HFFc6 (cell line): ENCODE data around the gene MYH6. TPM values are rescaled to one million over a fixed set of nuclear protein-coding genes. Genes with fewer than 3 reads are reported as not detected.

Source experiments
- DNase-seq: peaks from one replicate; pipeline ENCODE4 v3.0.0-alpha.2; 2018
- H3K27ac Mint-ChIP-seq: 2 replicates; pipeline ENCODE4 v1.8.0; 2020; ENCODE audit warnings: mild to moderate bottlenecking, mixed read lengths
- H3K27me3 Mint-ChIP-seq: 2 replicates; pipeline ENCODE4 v1.8.0; 2021; ENCODE audit warnings: mild to moderate bottlenecking, moderate library complexity, mixed read lengths; ENCODE audit not compliant: insufficient read depth
- H3K36me3 Mint-ChIP-seq: 2 replicates; pipeline ENCODE4 v1.8.0; 2021; ENCODE audit warnings: low read depth, mixed read lengths
- H3K4me1 Mint-ChIP-seq: 2 replicates; pipeline ENCODE4 v1.8.0; 2020; ENCODE audit warnings: low read depth, mixed read lengths
- H3K4me3 Mint-ChIP-seq: 2 replicates; pipeline ENCODE4 v1.8.0; 2020; ENCODE audit warnings: mild to moderate bottlenecking, moderate library complexity, mixed read lengths
- H3K9me3 Mint-ChIP-seq: 2 replicates; pipeline ENCODE4 v1.8.0; 2020; ENCODE audit warnings: mild to moderate bottlenecking, mixed read lengths
- CTCF ChIP-seq: fragments of 200-600 bp; sonication (generic); IDR thresholded peaks from 2 replicates; pipeline ENCODE4 v1.5.0; 2021; ENCODE audit warnings: antibody characterized with exemption, mild to moderate bottlenecking
- total RNA-seq, 6 experiments: library from RNA; stranded (reverse); fragmentation: NEBNext Ultra II Directional; extraction: Animal tissue kit (Norgen Biotek cat#: 25700); gene quantifications; 2 replicates in 1 of 6; 3 replicates in 5 of 6; pipeline ENCODE4 v1.2.3, GENCODE V29; 2021

MYH6 gene
- total RNA-seq, 6 experiments from 2014 or later, result not detected

GRCh38 chr14:23409475-23409874, 1.4 kb upstream of the MYH6 start:
- peaks cover 70% of the 10 kb centered on the region for H3K27me3 Mint-ChIP-seq

GRCh38 chr14:23408307-23408630, 196 bp upstream of the MYH6 start:
- no peaks in the 10 kb centered on the region for H3K9me3 Mint-ChIP-seq
- no peak overlapping the region for H3K4me3 Mint-ChIP-seq
- H3K4me1 Mint-ChIP-seq, result no peaks in the 10 kb centered on the region
- H3K27ac Mint-ChIP-seq, result no peak overlapping the region
- no peaks in the 10 kb centered on the region for H3K36me3 Mint-ChIP-seq
- no peak for DNase-seq
- no peak for TF ChIP-seq CTCF
- peaks cover 72% of the 10 kb centered on the region for H3K27me3 Mint-ChIP-seq

More at GRCh38 chr14:23409475-23409874, 1.4 kb upstream of the MYH6 start:
- Mint-ChIP-seq H3K4me3 (no peak overlapping the region), H3K9me3 (no peaks in the 10 kb centered on the region), H3K4me1 (no peaks in the 10 kb centered on the region), H3K36me3 (no peaks in the 10 kb centered on the region), H3K27ac (no peak overlapping the region)
- TF ChIP-seq CTCF, result no peak
- no peak for DNase-seq

GRCh38 chr14:23406725-23407355, 1.2 kb downstream of the MYH6 start:
- DNase-seq, result no peak
- Mint-ChIP-seq H3K27ac (no peak overlapping the region), H3K4me1 (no peaks in the 10 kb centered on the region), H3K4me3 (no peak overlapping the region), H3K9me3 (no peaks in the 10 kb centered on the region), H3K36me3 (no peaks in the 10 kb centered on the region), H3K27me3 (peaks cover 66% of the 10 kb centered on the region)
- no peak for TF ChIP-seq CTCF

- no peaks in the 10 kb centered on the region for H3K4me1 Mint-ChIP-seq
- H3K36me3 Mint-ChIP-seq, result no peaks in the 10 kb centered on the region
- DNase-seq, result no peak
- H3K27ac Mint-ChIP-seq, result no peak overlapping the region
- H3K4me3 Mint-ChIP-seq, result no peak overlapping the region
- no peaks in the 10 kb centered on the region for H3K9me3 Mint-ChIP-seq
- peaks cover 67% of the 10 kb centered on the region for H3K27me3 Mint-ChIP-seq
- TF ChIP-seq CTCF, result no peak
Observed at GRCh38 chr14:23406244-23406643, 1.8 kb downstream of the MYH6 start.

- Mint-ChIP-seq H3K27ac (no peak overlapping the region), H3K4me3 (no peak overlapping the region), H3K36me3 (no peaks in the 10 kb centered on the region), H3K9me3 (no peaks in the 10 kb centered on the region), H3K4me1 (no peaks in the 10 kb centered on the region), H3K27me3 (peaks cover 70% of the 10 kb centered on the region)
- no peak for TF ChIP-seq CTCF
- DNase-seq, result no peak
Observed at GRCh38 chr14:23405516-23406025, 2.5 kb downstream of the MYH6 start.

- H3K4me1 Mint-ChIP-seq, result no peaks in the 10 kb centered on the region
- H3K27me3 Mint-ChIP-seq, result peaks cover 68% of the 10 kb centered on the region
- H3K4me3 Mint-ChIP-seq, result no peak overlapping the region
- no peaks in the 10 kb centered on the region for H3K36me3 Mint-ChIP-seq
- no peak overlapping the region for H3K27ac Mint-ChIP-seq
- no peaks in the 10 kb centered on the region for H3K9me3 Mint-ChIP-seq
- no peak for DNase-seq
- no peak for TF ChIP-seq CTCF
Observed at GRCh38 chr14:23405096-23405495, 3.0 kb downstream of the MYH6 start.
